Measurements from ENCODE around the gene AGBL1. TPM values are rescaled to one million over a fixed set of nuclear protein-coding genes. Genes with fewer than 3 reads are reported as not detected.

Gene AGBL1
- total and polyA plus RNA-seq, 2 donors (not counting 3 experiments of a cell fraction or from before 2014, with no cell fraction given) = not detected

GRCh38 chr15:86879250-86880229 is 799.9 kb downstream of the AGBL1 start:
- BruUV-seq (replicated peaks) = no TSS peak
- no peak overlapping the region for H3K9ac ChIP-seq (replicated peaks; ENCODE audit: extremely low read depth, insufficient read depth, low read length)
- no peak overlapping the region for H3K4me2 ChIP-seq (ENCODE audit: insufficient read depth, low read length)
- TF ChIP-seq MAX (IDR thresholded peaks at IDR 0.05; ENCODE audit: insufficient read depth, insufficient read length) = no peak
- no peak for TF ChIP-seq GATA2 (IDR thresholded peaks at IDR 0.05; ENCODE audit: insufficient read depth, insufficient read length, low read depth, low read length)
- no peak for TF ChIP-seq FOS (IDR thresholded peaks at IDR 0.05; ENCODE audit: borderline replicate concordance, insufficient read depth, low read length)
- TF ChIP-seq MYC (IDR thresholded peaks at IDR 0.05; ENCODE audit: low read depth, low read length) = no peak
- no peak for TF ChIP-seq POLR2AphosphoS5 (IDR thresholded peaks at IDR 0.05; ENCODE audit: insufficient read depth, low read depth, low read length)
- no peak for TF ChIP-seq JUN (IDR thresholded peaks at IDR 0.05; ENCODE audit: borderline replicate concordance, insufficient read depth, insufficient read length, low read depth)
- no peak for TF ChIP-seq EZH2 (IDR thresholded peaks at IDR 0.05; ENCODE audit: borderline replicate concordance, low read depth, low read length, severe bottlenecking)
- TF ChIP-seq CTCF (IDR thresholded peaks at IDR 0.05; ENCODE audit: extremely low read depth in 1 of 2, insufficient read depth in 1 of 2, low read depth in 1 of 2, low read length in 2 of 2) = no peak
- TF ChIP-seq POLR2A (IDR thresholded peaks at IDR 0.05; ENCODE audit: low read depth, low read length) = no peak
- no peaks in the 10 kb centered on the region for H3K9me1 ChIP-seq (replicated peaks; ENCODE audit: control insufficient read depth, extremely low read depth, insufficient read depth, low read length)
- no peak overlapping the region for H3K27ac ChIP-seq (ENCODE audit: insufficient read depth, low read depth, low read length)
- H3K79me2 ChIP-seq (ENCODE audit: control insufficient read depth, insufficient read depth, low read length) = no peaks in the 10 kb centered on the region
- dilution Hi-C loops (cut with MboI; ENCODE audit: extremely low pct_ligation_motif_present, low sequenced_read_pairs) = no loop called here
- DNase-seq (ENCODE audit: low read depth, low spot score) (no peak), FAIRE-seq (no peak)
- ChIA-PET CTCF (no interaction called here), POLR2A (no interaction called here)
- intact Hi-C loops (cut with micrococcal nuclease) = no loop called here
- H3K36me3 ChIP-seq (ENCODE audit: control insufficient read depth in 2 of 2, extremely low read depth in 1 of 2, insufficient read depth in 2 of 2, low read length in 2 of 2) = no peaks in the 10 kb centered on the region
- H3K4me1 ChIP-seq (ENCODE audit: control insufficient read depth, extremely low read depth, insufficient read depth, low read length) = no peaks in the 10 kb centered on the region
- no peak overlapping the region for H3K4me3 ChIP-seq (replicated peaks in 1 of 3; ENCODE audit: insufficient read depth in 1 of 3, low read depth in 1 of 3, low read length in 3 of 3)
- peaks cover 2% of the 10 kb centered on the region for H3K9me3 ChIP-seq (replicated peaks; ENCODE audit: control insufficient read depth, insufficient read depth, low read length)
- no peaks in the 10 kb centered on the region for H4K20me1 ChIP-seq (replicated peaks; ENCODE audit: control insufficient read depth, extremely low read depth, insufficient read depth, low read length)
- no peaks in the 10 kb centered on the region for H3K27me3 ChIP-seq (ENCODE audit: control insufficient read depth in 2 of 2, insufficient read depth in 2 of 2, low read length in 2 of 2)
- no peak overlapping the region for H2AFZ ChIP-seq (ENCODE audit: low read depth, low read length)

All from endothelial cell of umbilical vein (primary cell).